Limb (tissue), 2 donors: ENCODE data around the gene NECAB2.

Experiments used
- DNase-seq, 2 donors: peaks; one replicate each; pipeline ENCODE4 v3.0.0-alpha.2; 2016; ENCODE audit errors: extremely low spot score in 2 of 2

Gene NECAB2

GRCh38 chr16:84043486-84044117 is 75.6 kb downstream of the NECAB2 start:
- no peak for DNase-seq

GRCh38 chr16:84044118-84044488 is 76.1 kb downstream of the NECAB2 start:
- no peak for DNase-seq

GRCh38 chr16:84045001-84045817 is 77.2 kb downstream of the NECAB2 start:
- DNase-seq = no peak

- no peak for DNase-seq
Observed at GRCh38 chr16:84045818-84046470, 77.9 kb downstream of the NECAB2 start.

- DNase-seq = no peak
Observed at GRCh38 chr16:84047206-84047605, 79.2 kb downstream of the NECAB2 start.

- DNase-seq = no peak
Observed at GRCh38 chr16:84047626-84048025, 79.6 kb downstream of the NECAB2 start.

GRCh38 chr16:84048270-84048669 is 80.2 kb downstream of the NECAB2 start:
- DNase-seq = no peak

GRCh38 chr16:84048871-84049270 is 80.8 kb downstream of the NECAB2 start:
- no peak for DNase-seq

- no peak for DNase-seq
Observed at GRCh38 chr16:84049403-84050060, 81.5 kb downstream of the NECAB2 start.

GRCh38 chr16:84050316-84050715 is 82.3 kb downstream of the NECAB2 start:
- DNase-seq = no peak

GRCh38 chr16:84052071-84052622 is 84.1 kb downstream of the NECAB2 start:
- no peak for DNase-seq
